HG03469 (cell line): ENCODE data around the gene PXMP2.
"Not testable (repeated sequence)": the region's sequence is repeated elsewhere in the genome, so short reads cannot be mapped to it uniquely, and the experiment has no call there.

ENCODE experiments used
- ATAC-seq: cut with Tn5 transposase; IDR thresholded peaks from one replicate; pipeline ENCODE4 v1.9.1; 2021; ENCODE audit warnings: mild to moderate bottlenecking, moderate library complexity, moderate number of reproducible peaks; ENCODE audit not compliant: unreplicated experiment

Gene PXMP2

GRCh38 chr12:132747395-132747794 lies 60.0 kb downstream of the PXMP2 start:
- ATAC-seq, result no peak

GRCh38 chr12:132747896-132748295 lies 60.5 kb downstream of the PXMP2 start:
- ATAC-seq, result no peak

GRCh38 chr12:132748319-132748718 lies 60.9 kb downstream of the PXMP2 start:
- no peak for ATAC-seq

- not testable (repeated sequence) for ATAC-seq
These were observed 66.3 kb downstream of the PXMP2 start for GRCh38 chr12:132753670-132754069.

DNA sequence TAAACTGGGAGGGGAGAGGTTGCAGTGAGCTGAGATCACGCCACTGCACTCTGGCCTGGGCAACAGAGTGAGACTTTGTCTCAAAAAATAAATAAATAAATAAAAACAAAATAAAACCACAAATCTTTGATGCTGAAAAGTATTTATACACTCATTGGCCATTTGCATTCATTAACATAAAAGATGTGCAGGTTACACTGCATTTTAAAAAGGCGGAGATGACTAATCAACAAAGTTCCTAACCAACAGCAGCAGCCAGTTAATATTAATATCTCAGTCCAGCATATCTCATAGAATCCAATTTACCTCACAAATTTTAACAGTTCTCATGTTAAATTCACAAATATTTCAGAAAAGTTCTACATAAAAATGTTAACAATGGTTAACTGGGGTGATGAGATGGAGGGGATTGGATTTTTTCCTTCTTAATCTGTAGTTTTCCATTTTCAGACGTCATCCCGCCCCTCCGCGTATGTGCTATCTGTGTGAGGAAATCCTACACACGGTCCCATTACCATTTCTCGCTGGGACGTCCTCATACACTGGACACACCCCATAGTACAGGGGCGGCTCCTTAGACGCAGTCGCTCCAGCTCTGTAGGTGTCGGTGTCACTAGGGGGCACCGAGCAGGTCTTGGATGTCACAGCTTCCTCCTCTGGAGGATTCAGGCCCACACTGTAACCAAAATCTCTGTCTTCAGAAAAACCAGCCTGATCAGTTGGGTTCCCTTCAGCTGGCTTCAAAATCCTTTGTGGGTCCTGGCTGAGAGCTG lies 67.0 kb downstream of the PXMP2 start:
- no peak for ATAC-seq
